Activated T-helper 1 cell treated with Interleukin-2 at 50 U/mL for 16 hours (primary cell): Measurements from ENCODE around the gene DDN.

Experiments used
- DNase-seq: peaks from one replicate; pipeline ENCODE4 v3.0.0-alpha.2; 2020; ENCODE audit warnings: low read depth

Gene DDN

DNA sequence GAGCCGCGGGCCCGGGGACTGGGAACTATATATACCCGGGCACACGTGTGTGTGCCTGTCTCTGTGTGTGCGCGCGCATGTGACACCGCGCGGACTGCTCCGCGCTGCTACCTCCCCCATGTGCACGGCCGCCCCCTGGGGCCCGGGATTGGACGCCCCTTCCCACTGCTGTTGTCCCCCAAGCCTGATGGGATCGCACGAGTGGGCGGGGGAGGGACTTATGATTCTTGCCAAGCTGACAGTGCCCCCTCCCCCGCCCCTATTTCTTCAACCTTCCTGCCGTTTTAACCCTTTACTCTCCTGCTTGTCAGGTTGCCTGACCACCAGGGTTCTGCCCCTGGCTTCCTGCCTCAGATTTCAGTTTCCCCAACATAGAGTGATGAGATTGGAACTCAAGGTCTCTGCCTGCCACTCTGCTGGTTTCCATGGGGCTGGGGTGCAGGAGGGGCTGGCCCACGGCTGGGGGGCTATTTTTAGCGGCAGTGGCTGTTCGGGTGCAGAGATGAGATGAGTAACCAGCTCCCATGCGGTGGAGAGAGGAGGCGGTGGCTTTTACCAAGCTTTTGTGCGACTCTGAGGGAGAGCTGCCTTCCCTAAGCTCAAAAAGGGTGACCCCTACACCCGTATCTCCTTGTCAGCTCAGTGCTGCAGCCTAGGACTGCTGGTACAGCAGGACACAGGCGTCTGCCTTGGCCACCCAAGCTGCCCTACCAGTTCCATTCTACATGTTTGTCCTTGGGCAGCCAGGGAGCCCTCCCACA is at the start of gene DDN:
Gene DDN (minus strand): TSS at position 5 of the 761 bp plus-strand sequence. CDS start 88 bp downstream, outside the sequence.
- DNase-seq, result no peak

DNA sequence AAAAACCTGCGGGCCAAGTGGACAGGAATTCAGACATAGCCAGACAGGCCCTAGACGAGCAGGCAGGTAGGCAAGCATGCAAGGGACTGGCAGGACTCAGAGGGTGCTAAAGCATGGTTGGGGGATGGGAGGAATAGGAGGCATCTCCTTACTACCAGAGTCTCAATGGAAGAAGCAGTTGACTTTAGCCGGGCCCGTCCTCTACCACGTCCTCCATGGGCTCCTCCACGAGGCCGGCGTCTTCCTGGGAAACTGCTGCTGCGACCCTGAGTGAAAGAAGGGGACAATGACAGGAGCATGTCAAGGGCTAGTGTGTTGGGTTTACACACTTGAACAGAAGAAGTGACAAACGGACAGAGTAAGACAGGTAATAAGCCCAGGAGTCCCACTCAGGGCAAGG is 49.8 kb upstream of the DDN start:
- no peak for DNase-seq

DNA sequence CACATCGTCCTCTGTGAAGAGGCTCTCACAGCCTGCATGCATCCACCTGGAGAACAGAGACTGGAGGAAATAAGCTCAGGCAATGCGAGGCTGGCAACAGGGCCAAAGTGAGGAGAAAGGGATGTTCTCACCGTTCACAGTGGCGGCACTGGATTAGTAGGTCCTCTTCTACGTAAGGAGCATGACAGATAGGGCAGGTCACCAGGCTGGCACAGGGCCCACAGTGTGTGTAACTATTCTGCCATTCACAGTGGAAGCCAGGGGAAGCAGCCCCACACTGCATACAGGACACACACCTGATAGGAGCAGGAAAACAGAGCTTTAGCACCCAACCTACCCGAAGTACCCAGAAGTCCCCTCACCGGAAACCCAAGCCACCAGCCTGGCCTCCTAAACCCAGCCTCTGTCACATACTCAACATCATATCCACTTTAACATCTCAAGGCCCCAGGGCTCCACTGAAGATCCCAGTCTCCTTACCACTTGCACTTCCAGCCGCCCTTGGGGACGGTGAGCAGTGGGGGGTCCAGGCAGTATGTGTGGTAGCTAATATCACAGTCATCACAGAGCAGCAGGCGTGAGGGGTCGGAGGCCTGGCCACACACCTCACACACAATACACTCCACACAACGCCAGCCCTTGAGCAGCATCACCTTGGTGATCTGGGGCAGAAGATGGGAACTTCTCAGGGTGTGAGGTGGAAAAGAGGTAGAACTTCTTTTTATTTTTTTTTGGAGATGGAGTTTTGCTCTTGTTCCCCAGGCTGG is 47.1 kb upstream of the DDN start:
- DNase-seq, result no peak

DNA sequence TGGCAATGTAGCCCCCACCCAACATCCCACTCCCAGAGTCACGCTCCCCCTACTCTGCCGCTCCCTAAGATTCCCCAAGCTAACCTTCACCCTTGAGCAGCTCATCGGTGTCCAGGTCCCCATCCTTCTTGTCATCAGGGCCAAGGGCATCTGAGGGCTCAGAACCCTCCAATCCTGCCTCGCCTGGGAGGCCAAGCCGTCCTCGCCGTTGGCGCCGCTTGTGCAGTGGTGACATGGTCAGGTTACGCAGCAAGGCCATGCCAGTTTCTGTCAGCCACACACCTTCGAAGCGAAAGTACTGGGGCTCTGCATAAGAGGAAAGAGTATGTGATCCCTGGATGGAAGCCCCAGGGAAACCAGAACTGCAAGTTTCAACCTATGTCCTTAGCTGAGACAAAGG is 45.5 kb upstream of the DDN start:
- no peak for DNase-seq

DNA sequence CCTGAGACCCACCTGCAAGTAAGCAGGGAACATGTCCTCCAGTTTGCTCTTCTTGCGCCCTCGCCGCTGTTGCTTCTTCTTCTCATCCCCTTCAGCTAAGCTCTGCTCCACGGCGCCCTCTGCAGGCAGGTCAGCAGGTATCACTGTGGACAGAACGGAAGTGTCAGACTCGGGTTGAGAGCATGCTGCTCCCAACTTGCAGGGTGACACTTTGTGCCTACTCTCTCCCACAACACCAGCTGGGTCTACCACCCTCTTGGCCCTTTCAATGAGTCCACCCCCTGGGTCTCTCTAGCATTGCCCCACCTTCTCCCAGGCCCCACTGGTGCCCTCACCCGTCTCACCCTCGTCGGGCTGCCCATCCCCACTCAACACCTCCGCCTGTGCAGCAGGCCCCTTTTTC is 44.7 kb upstream of the DDN start:
- peak; percentile 56 for DNase-seq

DNA sequence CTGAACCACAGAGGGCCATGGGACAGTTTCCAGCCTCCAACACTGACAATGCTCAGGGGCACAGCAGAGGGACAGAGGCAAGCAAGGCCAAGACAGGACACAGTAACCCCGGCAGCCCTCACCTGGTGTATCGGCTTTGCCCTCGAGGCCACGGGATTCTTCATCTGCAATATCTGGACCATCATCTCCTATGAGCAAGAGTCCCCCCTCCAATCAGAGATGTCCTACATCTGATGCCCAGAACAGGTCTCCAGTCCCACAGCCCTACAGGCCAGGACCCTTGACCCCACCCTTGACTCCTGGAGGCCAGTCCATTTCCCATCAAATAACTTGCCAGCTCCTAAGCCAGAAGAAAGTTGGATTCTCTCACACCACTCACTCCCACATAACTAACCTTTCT is 44.1 kb upstream of the DDN start:
- no peak for DNase-seq

DNA sequence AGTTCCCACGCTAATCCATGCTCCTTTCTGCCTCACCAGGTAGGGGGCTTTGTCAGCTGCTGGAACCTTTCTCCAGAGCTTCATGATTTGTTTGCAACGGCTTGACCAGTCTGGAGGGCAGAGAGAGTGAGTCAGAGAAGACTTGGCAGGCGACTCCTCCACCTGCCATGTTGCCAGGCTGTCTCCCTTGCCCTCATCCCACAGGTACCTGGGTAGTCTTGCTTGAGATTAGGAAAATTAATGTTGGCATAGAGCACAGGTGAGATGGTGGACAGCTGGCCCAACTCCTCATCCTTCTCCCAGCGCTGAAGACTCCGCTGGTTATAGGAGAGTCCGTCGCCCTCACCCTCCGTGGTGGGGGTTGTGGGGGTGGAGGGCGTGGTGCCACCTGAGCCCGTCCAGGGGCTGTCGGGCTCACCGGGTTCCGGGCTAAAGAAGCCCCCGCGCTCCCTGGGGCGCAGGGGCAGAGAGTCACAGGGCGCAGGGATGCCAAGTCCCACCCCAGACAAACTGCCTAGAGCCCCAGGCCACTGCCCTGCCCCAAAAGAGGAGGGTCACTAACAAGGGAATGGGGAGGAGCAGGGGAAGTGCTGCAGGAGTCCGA is 42.8 kb upstream of the DDN start:
- no peak for DNase-seq

DNA sequence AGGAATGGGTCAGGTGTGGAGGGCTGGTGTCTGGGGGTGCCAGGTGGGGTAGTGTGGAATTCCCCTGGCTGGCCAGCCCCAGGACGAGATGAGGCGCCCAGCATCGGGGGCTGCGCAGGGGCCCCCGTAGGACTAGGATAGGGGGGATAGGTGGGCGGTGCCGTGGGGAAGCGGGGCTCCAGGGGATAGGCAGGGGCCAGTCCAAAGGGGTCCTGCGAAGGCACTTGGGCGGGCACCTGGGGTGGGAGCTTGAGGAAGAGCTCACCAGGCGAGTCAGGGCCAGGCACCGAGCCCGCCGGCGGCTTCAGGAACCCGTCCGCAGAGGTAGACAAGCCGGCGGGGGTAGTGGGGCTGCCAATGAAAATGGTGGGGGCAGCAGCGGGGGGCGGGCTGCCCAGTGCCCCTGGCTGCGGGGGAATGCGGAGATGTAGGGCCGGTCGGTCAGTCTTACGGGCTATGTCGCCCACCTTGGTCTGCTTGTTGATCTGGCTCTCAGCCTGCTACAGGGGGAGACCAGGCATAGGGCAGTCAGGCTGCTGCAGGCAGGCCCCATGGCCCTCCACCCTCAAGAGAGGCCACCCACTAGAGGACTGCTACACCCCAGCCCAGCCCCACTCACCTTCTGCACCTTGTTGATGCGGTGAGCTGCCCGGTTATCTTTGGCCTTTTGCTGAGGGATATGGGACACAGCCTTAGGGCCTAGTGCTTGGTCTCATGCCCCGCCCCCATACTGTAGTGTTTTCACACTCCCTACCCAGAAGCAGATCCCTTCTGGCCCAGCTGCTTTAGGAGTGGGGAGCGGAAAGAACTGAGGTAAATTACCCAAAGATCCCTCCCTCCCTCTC is 42.1 kb upstream of the DDN start:
- no peak for DNase-seq

DNA sequence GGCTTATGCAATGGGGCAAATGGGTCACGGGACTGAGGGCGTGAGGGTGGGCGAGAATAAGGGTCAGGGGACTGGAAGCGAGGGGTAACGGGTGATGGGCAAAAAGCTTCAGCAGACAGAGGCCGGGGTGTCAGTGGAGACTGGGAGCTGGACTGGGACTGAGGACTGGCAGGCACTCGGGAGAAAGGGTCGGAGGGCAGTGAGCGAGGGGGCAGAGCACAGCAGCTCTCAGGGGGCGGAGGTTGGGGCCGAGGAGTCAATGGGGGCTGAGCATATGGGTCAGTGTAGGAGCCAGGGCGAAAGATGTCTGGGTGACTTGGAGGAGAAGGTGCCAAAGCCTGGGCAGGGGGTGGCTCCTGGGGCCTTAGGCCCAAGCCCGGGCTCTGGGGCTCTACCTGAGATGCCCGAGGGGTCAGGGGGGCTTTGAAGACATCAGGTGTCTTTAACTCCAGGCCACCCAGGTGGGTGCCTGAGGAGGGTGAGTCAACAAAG is 41.2 kb upstream of the DDN start:
- no peak for DNase-seq

DNA sequence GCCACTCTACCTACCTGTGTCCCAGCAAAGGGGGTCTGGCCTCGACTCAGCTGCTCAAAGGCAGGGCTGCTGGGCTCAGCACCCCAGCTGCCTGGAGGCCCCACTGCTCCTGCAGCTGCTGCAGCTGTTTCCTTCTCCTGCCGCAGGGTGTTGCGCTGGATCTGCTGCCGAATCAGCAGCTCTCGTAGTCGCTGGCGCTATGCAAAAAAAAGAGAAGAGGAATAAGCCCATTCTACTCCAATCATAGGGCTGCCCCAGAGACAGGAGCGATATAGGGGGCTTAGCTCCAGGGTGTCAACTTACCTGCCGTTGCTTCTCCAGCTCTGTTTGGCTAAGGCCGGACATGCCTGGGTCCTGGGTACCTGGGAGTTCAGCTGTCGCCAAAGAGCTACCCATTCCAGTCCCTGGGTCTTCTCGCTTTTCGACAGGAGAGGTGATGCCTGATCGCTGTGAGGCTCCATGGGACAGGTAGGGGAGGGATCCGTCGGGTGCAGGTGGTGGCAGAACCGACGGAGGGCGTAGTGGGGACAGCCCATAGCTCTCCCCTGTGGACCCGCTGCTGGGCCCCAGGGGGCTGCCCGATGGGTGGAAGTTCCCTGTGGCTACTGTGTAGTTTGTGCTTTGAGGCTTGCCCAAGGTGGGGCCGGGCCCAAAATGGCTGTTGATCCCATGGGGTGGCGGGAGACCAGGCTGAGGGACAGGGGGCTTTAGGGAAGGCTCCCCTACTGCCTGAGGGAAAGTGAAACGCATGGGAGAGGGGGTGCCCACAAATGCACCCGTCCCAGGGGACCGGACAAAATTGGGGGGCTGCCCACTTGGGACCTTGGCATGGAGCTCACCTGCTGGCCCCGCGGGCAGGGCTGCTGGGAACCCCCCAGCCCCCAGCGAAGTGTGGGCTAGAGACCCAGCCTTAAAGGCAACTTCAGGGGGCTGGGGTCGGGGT is 40.5 kb upstream of the DDN start:
- DNase-seq, result no peak

DNA sequence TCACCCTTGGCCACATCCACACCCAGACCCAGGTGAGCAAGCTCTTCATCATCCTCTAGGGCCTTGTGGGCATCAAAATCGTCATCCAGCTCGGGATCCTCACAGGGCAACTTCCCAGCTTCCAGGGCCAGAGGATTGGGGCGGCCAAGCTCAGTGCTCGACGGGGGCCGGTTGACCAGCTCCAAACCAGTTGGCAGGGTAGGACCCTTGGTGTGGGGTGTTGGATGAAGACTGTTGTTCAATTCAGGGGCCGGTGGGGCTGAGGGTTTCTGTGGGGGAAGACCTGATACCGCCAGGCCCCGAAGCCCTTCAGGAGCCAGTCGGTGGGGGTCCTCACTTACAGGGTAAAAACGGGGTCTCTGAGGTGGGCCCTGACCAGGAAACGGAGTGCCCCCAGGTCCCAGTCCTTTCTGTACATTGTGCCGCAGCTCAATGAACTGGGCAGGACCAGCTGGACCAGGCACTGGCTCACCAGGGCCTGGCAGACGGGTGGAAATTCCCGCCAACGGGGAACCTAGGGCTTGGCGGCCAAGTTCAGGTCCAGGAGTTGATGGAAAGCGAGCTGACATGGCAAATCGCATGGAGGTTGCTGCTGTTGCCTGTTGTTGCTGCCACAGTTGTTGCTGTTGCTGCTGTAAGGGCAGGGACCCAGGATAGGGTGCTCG is 39.2 kb upstream of the DDN start:
- no peak for DNase-seq

DNA sequence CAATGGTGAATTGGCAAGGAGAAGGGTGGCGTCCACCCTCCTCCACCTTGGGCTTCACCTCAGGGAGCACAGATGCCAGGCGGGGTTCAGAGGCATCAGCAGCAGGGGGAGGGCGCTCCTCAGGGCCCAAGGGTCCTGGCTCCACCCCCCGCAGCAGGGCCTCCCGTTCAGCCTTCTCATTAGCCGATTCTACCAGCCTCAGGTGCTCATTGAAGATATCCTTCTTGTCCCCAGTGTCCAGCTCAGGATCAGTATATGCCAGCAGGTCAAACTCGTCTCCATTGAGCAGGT is 38.7 kb upstream of the DDN start:
- DNase-seq, result no peak

DNA sequence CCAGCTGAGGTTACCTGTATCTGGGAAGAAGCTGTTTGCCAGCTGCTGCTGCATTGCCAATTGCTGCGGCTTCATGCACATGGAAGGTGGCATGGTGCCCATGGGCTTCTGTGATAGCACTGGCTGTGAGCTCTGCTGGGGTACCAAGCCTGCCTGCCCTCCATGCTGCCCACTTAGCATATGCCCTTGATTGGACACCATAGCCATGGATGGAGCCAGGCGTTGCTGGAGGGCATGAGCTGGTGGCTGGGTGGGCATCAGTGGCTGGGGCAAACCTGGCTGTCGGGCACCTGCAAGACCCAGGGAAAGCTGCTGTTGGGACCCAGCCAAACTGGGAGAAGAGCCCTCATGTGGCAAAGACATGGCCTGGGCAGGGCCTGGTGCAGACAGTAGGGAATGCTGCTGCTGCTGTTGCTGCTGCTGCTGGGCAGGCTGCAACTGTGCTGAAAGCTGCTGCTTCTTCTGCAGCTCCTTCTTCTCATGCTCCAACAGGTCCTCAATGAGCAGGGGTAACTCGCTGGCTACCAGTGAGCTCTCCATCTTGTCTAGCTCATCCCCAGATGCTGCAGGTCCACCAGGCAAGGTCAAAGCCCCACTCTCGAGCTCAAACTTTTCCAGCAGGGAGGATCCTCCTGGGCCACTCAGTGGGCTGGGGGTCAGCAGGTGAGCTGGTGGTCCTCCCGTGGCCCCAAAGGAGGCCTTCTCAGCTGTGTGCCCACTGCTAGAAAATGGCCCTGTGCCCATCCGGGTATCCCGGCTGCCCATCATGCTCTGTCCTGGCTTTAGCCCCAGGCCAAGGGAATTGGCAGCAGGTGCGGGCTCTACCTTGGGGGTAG is 38.2 kb upstream of the DDN start:
- DNase-seq, result no peak

DNA sequence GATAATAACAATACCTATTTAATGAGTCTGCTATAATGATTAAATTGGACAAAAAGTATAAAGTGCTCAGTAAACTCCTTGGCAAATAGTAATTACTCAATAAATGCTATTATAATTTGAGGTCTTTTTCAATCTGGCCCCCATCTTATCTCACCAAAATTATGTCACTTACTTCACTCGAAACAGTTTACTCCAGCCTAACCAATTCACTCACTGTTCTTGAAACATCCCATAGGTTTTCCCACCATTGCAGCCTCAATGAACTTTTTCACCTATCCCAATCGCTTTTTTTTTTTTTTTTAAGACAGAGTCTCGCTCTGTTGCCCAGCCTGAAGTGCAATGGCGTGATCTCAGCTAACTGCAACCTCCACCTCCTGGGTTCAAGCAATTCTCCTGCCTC is 36.9 kb upstream of the DDN start:
- no peak for DNase-seq

DNA sequence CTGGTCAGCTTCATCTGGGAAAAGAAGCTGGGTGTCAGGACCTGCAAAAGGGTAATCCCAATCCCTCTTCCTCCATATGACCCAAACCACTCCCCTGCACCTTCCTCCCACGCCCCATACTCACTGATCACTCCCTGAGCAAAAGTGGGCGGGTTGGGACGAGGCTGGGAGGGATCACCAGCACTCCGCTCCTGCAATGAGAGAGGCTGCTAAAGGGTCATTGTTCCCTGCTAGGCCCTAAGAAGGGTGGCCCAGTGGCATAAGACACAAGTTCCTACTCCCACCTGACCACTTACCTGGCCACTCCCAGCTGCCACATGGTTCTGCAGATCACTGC is 35.1 kb upstream of the DDN start:
- no peak for DNase-seq

DNA sequence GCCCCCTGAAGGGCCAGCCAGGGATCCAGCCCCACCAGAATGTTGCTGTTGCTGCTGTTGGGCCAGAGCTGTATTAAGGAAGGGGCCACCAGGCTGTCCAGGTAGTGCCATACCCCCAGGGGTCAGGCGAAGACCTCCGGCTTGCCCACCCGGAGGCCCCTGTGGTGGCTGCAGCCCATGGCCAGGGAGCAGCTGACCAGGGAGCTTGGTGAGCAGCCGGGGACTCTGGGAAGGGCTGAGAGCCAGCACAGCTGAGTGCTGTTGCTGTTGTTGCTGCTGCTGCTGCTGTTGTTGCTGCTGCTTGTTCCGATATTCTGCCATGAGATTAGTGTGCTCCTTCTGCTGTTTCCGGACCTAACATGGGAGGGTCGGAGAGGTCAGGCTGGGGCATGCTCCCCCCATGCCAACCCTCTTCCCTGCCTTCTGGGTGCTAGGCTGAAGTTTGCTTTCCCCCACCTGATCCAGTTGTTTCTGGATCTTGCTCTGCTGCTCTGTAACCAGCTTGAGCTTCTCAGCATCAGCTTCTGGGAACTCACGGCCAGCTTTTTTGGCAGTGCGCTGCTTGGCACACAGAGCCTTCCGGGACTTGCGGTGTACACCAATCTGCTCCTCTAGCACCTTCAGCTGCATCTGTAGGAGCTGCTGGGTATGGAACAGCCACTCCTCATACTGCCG is 34.6 kb upstream of the DDN start:
- no peak for DNase-seq

DNA sequence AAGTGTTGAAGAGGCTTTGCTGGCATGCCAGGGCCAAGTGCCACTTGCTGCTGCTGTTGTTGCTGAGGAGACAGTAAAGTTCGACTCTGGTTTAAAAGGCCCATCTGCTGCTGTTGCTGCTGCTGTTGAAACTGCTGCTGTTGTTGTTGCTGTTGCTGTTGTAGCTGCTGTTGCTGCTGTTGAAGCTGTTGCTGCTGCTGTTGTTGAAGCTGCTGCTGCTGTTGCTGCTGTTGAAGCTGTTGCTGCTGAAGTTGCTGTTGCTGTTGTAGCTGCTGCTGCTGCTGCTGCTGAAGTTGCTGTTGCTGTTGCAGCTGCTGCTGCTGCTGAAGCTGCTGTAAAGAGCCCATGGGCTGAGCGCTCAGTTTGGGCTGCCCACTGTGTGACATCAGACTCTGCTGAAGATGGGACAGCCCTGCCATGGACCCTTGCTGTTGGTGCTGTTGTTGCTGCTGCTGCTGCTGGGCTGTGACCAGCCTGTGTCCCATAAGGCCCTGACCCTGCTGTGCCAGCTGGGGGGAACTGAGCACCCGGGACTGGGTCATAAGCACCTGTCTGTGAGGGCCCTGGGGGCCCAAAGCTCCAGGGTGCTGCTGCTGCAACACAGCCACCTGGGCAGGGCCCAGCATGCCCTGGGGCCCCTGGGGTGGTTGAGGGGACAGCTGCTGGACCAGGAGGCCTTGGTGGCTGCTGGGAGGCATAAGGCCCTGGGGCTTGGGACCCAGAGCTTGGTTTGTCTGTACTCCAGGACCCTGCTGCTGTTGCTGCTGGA is 33.7 kb upstream of the DDN start:
- DNase-seq, result no peak

DNA sequence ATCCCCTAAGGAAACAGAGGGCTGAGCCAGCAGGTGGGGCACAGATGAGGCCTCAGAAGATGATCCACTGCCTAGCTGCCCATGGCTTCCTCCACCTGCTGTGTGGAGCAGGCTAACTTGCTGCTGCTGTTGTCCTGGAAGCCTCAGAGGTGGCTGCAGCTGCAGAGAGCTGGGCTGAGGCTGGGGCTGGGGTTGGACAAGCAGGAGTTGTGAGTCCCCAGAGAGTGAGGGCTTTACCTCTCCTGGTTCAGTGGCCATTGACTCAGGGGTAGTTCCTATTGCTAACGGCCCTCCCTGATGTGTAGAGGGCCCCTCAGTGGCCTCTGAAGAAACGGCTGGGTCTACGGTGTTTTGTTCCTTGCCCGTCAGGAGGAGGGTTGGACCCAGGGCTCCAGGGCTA is 33.1 kb upstream of the DDN start:
- DNase-seq, result no peak
